Naive thymus-derived CD4-positive, alpha-beta T cell (primary cell): ENCODE data around the gene SPTBN4. TPM values are rescaled to one million over a fixed set of nuclear protein-coding genes. Genes with fewer than 3 reads are reported as not detected.
"Not testable (repeated sequence)": the region's sequence is repeated elsewhere in the genome, so short reads cannot be mapped to it uniquely, and the experiment has no call there.

Source experiments
- ATAC-seq: fragments of 150-1000 bp; cut with Tn5 transposase; 2 replicates; pipeline ENCODE4 v1.10.0; 2021; ENCODE audit warnings: mild to moderate bottlenecking, moderate library complexity
- CTCF ChIA-PET: fragments of 350-600 bp; sonication (Branson Sonifier 250); formaldehyde crosslinking; loops from one replicate; lab custom pipeline; 2021; ENCODE audit warnings: antibody characterized with exemption; lab: Charles Lee
- POLR2A ChIA-PET: fragments of 350-600 bp; sonication (Branson Sonifier 250); formaldehyde crosslinking; loops from one replicate; lab custom pipeline; 2021; ENCODE audit warnings: antibody characterized with exemption, inconsistent platforms; lab: Charles Lee
- DNase-seq, 9 donors: peaks; one replicate each; pipeline versions ENCODE4 v3.0.0 to v3.0.0-alpha.2; 2020 to 2022; ENCODE audit warnings: mixed read lengths in 1 of 9
- H3K27ac ChIP-seq: one replicate; pipeline ENCODE4 v1.7.0; 2013; ENCODE audit warnings: mild to moderate bottlenecking, low read depth, low read length, moderate library complexity
- H3K27me3 ChIP-seq, 2 donors: one replicate each; pipeline ENCODE4 v1.7.0; 2013; ENCODE audit warnings: low read length in 2 of 2, mild to moderate bottlenecking in 2 of 2, moderate library complexity in 2 of 2; ENCODE audit not compliant: control insufficient read depth in 2 of 2, insufficient read depth in 2 of 2
- H3K36me3 ChIP-seq, 3 experiments: 1 replicate in 2 of 3; 2 replicates in 1 of 3; pipeline ENCODE4 v1.7.0; 2013; ENCODE audit warnings: low read length in 3 of 3, mild to moderate bottlenecking in 3 of 3, moderate library complexity in 1 of 3; ENCODE audit not compliant: insufficient read depth in 3 of 3, control insufficient read depth in 2 of 3
- H3K4me1 ChIP-seq, 2 donors: one replicate each; pipeline ENCODE4 v1.7.0; 2013; ENCODE audit warnings: low read length in 2 of 2, mild to moderate bottlenecking in 2 of 2, moderate library complexity in 1 of 2; ENCODE audit not compliant: control insufficient read depth in 2 of 2, insufficient read depth in 2 of 2
- H3K4me3 ChIP-seq: 2 replicates; pipeline ENCODE4 v1.7.0; 2013; ENCODE audit warnings: mild to moderate bottlenecking, low read length
- H3K9me3 ChIP-seq, 3 experiments: 1 replicate in 2 of 3; 2 replicates in 1 of 3; pipeline ENCODE4 v1.7.0; 2013; ENCODE audit warnings: low read length in 3 of 3; ENCODE audit not compliant: control insufficient read depth in 2 of 3
- H3K27ac Mint-ChIP-seq, 9 donors: one replicate each; pipeline ENCODE4 v1.8.0; 2020 to 2022; ENCODE audit warnings: mixed read lengths in 9 of 9, mild to moderate bottlenecking in 8 of 9, moderate library complexity in 5 of 9, inconsistent platforms in 2 of 9
- H3K27me3 Mint-ChIP-seq, 5 donors: one replicate each; pipeline ENCODE4 v1.8.0; 2021 to 2022; ENCODE audit warnings: mixed read lengths in 5 of 5, mild to moderate bottlenecking in 1 of 5
- H3K36me3 Mint-ChIP-seq, 5 donors: one replicate each; pipeline ENCODE4 v1.8.0; 2020 to 2022; ENCODE audit warnings: mixed read lengths in 5 of 5, mild to moderate bottlenecking in 3 of 5, inconsistent platforms in 1 of 5
- H3K4me1 Mint-ChIP-seq, 7 donors: one replicate each; pipeline ENCODE4 v1.8.0; 2020 to 2022; ENCODE audit warnings: mixed read lengths in 7 of 7, mild to moderate bottlenecking in 3 of 7, inconsistent platforms in 1 of 7
- H3K4me3 Mint-ChIP-seq, 10 donors: one replicate each; pipeline ENCODE4 v1.8.0; 2020 to 2022; ENCODE audit warnings: mild to moderate bottlenecking in 10 of 10, mixed read lengths in 10 of 10, moderate library complexity in 6 of 10, inconsistent platforms in 2 of 10
- H3K9me3 Mint-ChIP-seq, 11 donors: one replicate each; pipeline ENCODE4 v1.8.0; 2020 to 2022; ENCODE audit warnings: mixed read lengths in 11 of 11, mild to moderate bottlenecking in 4 of 11, inconsistent platforms in 1 of 11, moderate library complexity in 1 of 11
- intact Hi-C, 2 donors: fragments of 100-400 bp; cut with micrococcal nuclease; formaldehyde crosslinking; loops; one replicate each; pipeline ENCODE4 v1.15.1; 2023
- polyA plus RNA-seq, 2 donors: library from polyadenylated mRNA; unstranded; fragments of 300-500 nt; fragmentation: Illumina TruSeq; gene quantifications; one replicate each; pipeline ENCODE4 v1.2.3, GENCODE V29; 2021
- total RNA-seq, 6 experiments: library from RNA in 5 of 6; stranded (reverse) in 5 of 6; gene quantifications; 1 replicate in 5 of 6; 2 replicates in 1 of 6; pipeline ENCODE4 v1.2.3 and lab custom pipeline; 2021 to 2026

Gene SPTBN4
- total and polyA plus RNA-seq, 7 experiments from 2014 or later, result 0.20 to 1.5 (median 0.66) TPM; not detected in 1

DNA sequence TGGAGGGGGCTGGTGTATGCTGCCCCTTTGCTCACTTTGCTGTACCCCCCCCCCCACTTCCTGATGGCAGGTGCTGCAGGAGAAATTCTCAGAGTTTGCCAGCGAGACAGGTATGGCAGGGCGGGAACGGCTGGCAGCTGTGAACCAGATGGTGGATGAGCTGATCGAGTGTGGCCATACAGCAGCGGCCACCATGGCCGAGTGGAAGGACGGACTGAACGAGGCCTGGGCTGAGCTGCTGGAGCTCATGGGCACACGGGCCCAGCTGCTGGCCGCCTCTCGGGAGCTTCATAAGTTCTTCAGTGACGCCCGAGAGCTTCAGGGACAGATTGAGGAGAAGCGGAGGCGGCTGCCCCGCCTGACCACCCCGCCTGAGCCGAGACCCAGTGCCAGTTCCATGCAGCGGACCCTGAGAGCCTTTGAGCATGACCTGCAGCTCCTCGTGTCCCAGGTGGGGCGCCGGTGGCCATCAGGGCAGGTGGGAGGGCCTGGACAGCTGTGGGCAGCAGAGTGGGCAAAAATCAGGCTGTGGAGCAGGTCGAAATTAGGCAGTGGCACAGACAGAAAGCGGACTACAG is 90.2 kb downstream of the SPTBN4 start:
- Histone ChIP-seq H3K9me3 (no peaks in the 10 kb centered on the region), H3K36me3 (no peaks in the 10 kb centered on the region), H3K27ac (no peak overlapping the region), H3K27me3 (no peaks in the 10 kb centered on the region), H3K4me1 (no peaks in the 10 kb centered on the region), H3K4me3 (no peak overlapping the region)
- Mint-ChIP-seq H3K36me3 (peaks cover 0 to 6% (median 5%) of the 10 kb centered on the region in 5 donors), H3K27me3 (peaks cover 36 to 58% (median 47%) of the 10 kb centered on the region in 5 donors), H3K9me3 (no peaks in the 10 kb centered on the region), H3K4me3 (no peak overlapping the region), H3K4me1 (peaks cover 0 to 11% (median 4%) of the 10 kb centered on the region in 7 donors), H3K27ac (no peak overlapping the region)
- CTCF ChIA-PET, result interaction anchor here (0.6 to 1.6 kb wide), 2 partner anchors 13 to 757 kb away, joined by 3 read pairs; no protein-coding TSS in a partner anchor
- intact Hi-C loops, result no loop called here
- no peak for DNase-seq
- POLR2A ChIA-PET, result interaction anchor here (1.2 kb wide), 1 partner anchor 53 kb away, joined by 4 read pairs; no protein-coding TSS in a partner anchor
- no peak for ATAC-seq

DNA sequence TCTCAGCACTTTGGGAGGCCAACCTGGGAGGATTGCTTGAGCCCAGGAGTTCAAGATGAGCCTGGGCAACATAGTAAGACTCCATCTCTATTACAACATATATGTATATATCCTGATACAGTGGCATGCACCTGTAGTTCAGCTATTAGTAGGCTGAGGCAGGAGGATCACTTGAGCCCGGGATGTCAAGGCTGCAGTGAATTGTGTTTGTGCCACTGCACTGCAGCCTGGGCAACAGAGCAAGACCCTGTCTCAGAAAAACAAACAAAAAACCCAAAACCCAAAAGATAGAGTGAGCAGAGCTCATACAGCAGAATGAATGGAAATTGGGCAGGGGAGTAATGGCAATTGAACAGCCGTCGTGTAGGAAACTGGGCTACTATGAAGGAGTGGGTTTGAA is 92.6 kb downstream of the SPTBN4 start:
- H3K27me3 ChIP-seq, result peaks cover 0 to under 1% of the 10 kb centered on the region in 2 donors
- no peaks in the 10 kb centered on the region for H3K4me1 ChIP-seq
- no peaks in the 10 kb centered on the region for H3K36me3 ChIP-seq
- Mint-ChIP-seq H3K4me3 (peak overlapping the region in 1 of 10 donors; percentile 30), H3K36me3 (peaks cover 0 to 6% (median 4%) of the 10 kb centered on the region in 5 donors), H3K4me1 (peaks cover 0 to 8% (median 2%) of the 10 kb centered on the region in 7 donors), H3K27me3 (peaks cover 23 to 53% (median 37%) of the 10 kb centered on the region in 5 donors), H3K27ac (no peak overlapping the region), H3K9me3 (no peaks in the 10 kb centered on the region)
- H3K27ac ChIP-seq, result no peak overlapping the region
- intact Hi-C loops, result no loop called here
- no peaks in the 10 kb centered on the region for H3K9me3 ChIP-seq
- DNase-seq (no peak), ATAC-seq (no peak)
- ChIA-PET POLR2A (interaction anchor here (0.6 kb wide), 1 partner anchor 1745 kb away, joined by 3 read pairs; no protein-coding TSS in a partner anchor), CTCF (no interaction called here)
- H3K4me3 ChIP-seq, result no peak overlapping the region

DNA sequence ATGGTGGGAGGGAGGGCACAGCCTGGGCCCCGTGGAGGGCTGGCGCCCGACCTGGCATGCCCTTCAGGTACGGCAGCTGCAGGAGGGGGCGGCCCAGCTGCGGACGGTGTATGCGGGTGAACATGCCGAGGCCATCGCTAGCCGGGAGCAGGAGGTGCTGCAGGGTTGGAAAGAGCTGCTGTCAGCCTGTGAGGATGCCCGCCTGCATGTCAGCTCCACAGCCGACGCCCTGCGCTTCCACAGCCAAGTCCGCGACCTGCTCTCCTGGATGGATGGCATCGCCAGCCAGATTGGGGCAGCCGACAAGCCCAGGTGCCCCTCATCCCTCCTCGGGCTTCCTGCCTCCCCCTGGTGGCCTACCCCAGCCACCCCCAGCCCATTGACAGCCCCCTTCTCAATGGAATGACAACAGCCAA is 93.3 kb downstream of the SPTBN4 start:
- ChIA-PET POLR2A (interaction anchor here (0.6 kb wide), 1 partner anchor 1744 kb away, joined by 3 read pairs; no protein-coding TSS in a partner anchor), CTCF (no interaction called here)
- ATAC-seq (no peak), DNase-seq (no peak)
- H3K4me3 ChIP-seq, result no peak overlapping the region
- peaks cover 0 to 8% (median 2%) of the 10 kb centered on the region in 7 donors for H3K4me1 Mint-ChIP-seq
- H3K9me3 Mint-ChIP-seq, result no peaks in the 10 kb centered on the region
- no peak overlapping the region for H3K27ac Mint-ChIP-seq
- no peaks in the 10 kb centered on the region for H3K4me1 ChIP-seq
- H3K27me3 ChIP-seq, result peaks cover 0 to 3% of the 10 kb centered on the region in 2 donors
- H3K4me3 Mint-ChIP-seq, result no peak overlapping the region
- H3K36me3 Mint-ChIP-seq, result peaks cover 0 to 6% (median 4%) of the 10 kb centered on the region in 5 donors
- H3K36me3 ChIP-seq, result no peaks in the 10 kb centered on the region
- H3K27ac ChIP-seq, result no peak overlapping the region
- intact Hi-C loops, result no loop called here
- no peaks in the 10 kb centered on the region for H3K9me3 ChIP-seq
- H3K27me3 Mint-ChIP-seq, result peaks cover 18 to 53% (median 37%) of the 10 kb centered on the region in 5 donors

DNA sequence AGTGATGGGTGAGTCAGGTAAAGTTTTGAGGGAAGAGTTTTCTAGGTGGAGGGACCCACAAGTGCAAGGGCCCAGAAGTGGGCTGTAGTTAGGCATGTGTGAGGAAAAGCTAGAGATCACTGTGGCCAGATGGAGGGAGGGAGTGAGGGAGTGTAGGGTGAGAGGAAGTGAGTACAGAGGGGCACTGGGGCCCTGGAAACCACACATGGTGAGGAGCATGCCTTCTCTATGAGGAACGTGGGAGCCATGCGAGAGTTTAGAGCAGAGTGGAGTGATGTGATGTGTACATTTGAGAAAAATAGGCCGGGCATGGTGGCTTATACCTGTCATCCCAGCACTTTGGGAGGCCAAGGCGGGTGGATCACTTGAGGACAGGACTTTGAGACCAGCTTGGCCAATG is 95.1 kb downstream of the SPTBN4 start:
- Histone ChIP-seq H3K27me3 (peaks cover 0 to 3% of the 10 kb centered on the region in 2 donors), H3K4me1 (no peaks in the 10 kb centered on the region), H3K27ac (no peak overlapping the region), H3K9me3 (no peaks in the 10 kb centered on the region), H3K4me3 (no peak overlapping the region), H3K36me3 (no peaks in the 10 kb centered on the region)
- ChIA-PET POLR2A (interaction anchor here (0.7 kb wide), 1 partner anchor 736 kb away, joined by 3 read pairs; no protein-coding TSS in a partner anchor), CTCF (interaction anchor here (0.7 kb wide), 1 partner anchor 9 kb away, joined by 4 read pairs; no protein-coding TSS in a partner anchor)
- ATAC-seq, result no peak
- intact Hi-C loops, result no loop called here
- H3K4me1 Mint-ChIP-seq, result peaks cover 0 to 8% (median 2%) of the 10 kb centered on the region in 7 donors
- no peaks in the 10 kb centered on the region for H3K9me3 Mint-ChIP-seq
- H3K27me3 Mint-ChIP-seq, result peaks cover 25 to 56% (median 37%) of the 10 kb centered on the region in 5 donors
- peaks cover 2 to 6% (median 4%) of the 10 kb centered on the region in 5 donors for H3K36me3 Mint-ChIP-seq
- H3K27ac Mint-ChIP-seq, result peak overlapping the region in 1 of 9 donors; percentile 82
- DNase-seq, result no peak
- H3K4me3 Mint-ChIP-seq, result no peak overlapping the region

DNA sequence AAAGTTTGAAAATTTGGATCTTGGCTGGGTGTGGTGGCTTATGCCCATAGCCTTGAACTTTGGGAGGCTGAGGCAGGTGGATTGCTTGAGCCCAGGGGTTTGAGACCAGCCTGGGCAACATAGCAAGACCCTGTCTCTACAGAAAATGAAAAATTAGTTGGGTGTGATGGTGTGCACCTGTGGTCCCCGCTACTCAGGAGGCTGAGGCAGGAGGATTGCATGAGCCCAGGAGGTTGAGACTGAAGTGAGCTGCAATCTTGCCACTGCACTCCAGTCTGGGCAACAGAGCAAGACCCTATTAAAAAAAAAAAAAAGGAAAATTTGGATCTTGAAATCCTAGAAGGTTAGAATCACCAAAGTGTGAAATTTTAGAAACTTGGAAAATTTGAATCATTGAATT is 97.7 kb downstream of the SPTBN4 start:
- H3K9me3 Mint-ChIP-seq, H3K4me3 ChIP-seq, H3K27ac ChIP-seq, DNase-seq, H3K27ac Mint-ChIP-seq, intact Hi-C loops, POLR2A ChIA-PET, ATAC-seq, H3K27me3 ChIP-seq, H3K36me3 ChIP-seq, H3K36me3 Mint-ChIP-seq, CTCF ChIA-PET, H3K4me3 Mint-ChIP-seq, H3K9me3 ChIP-seq, H3K4me1 ChIP-seq: not testable (repeated sequence)
- Mint-ChIP-seq H3K4me1 (peaks cover 0 to 13% (median 7%) of the 10 kb centered on the region in 7 donors), H3K27me3 (peaks cover 28 to 58% (median 40%) of the 10 kb centered on the region in 5 donors)

DNA sequence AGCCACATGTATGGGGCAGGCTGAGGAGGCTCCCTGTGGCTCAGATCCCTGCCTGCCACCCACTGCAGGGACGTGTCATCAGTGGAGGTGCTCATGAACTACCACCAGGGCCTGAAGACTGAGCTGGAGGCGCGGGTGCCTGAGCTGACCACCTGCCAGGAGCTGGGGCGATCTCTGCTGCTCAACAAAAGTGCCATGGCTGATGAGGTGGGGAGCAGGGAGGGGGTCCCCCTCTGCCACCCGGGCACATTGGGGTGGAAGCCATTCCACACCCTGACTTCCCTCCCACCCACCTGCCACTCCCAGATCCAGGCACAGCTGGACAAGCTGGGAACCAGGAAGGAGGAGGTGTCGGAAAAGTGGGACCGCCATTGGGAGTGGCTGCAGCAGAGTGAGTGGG is 98.6 kb downstream of the SPTBN4 start:
- CTCF ChIA-PET, result no interaction called here
- Mint-ChIP-seq H3K4me1 (peaks cover 6 to 20% (median 12%) of the 10 kb centered on the region in 7 donors), H3K27me3 (peaks cover 25 to 60% (median 37%) of the 10 kb centered on the region in 5 donors)

More for the DNA sequence above, 98.6 kb downstream of the SPTBN4 start:
- Histone ChIP-seq H3K9me3 (no peaks in the 10 kb centered on the region), H3K36me3 (no peaks in the 10 kb centered on the region), H3K4me3 (no peak overlapping the region), H3K27me3 (peaks cover 0 to 3% of the 10 kb centered on the region in 2 donors), H3K4me1 (peaks cover 5 to 6% of the 10 kb centered on the region in 2 donors), H3K27ac (no peak overlapping the region)
- Mint-ChIP-seq H3K27ac (no peak overlapping the region), H3K4me3 (no peak overlapping the region), H3K9me3 (no peaks in the 10 kb centered on the region), H3K36me3 (peaks cover 0 to 6% (median 3%) of the 10 kb centered on the region in 5 donors)
- POLR2A ChIA-PET, result no interaction called here
- ATAC-seq (no peak), DNase-seq (no peak)
- intact Hi-C loops, result no loop called here
